GM19324 (cell line): ENCODE data around the gene MARS1.

Experiments
- ATAC-seq: cut with Tn5 transposase; IDR thresholded peaks from one replicate; pipeline ENCODE4 v1.9.1; 2021; ENCODE audit warnings: mild to moderate bottlenecking, moderate library complexity; ENCODE audit not compliant: unreplicated experiment, low FRiP score

MARS1 gene

DNA sequence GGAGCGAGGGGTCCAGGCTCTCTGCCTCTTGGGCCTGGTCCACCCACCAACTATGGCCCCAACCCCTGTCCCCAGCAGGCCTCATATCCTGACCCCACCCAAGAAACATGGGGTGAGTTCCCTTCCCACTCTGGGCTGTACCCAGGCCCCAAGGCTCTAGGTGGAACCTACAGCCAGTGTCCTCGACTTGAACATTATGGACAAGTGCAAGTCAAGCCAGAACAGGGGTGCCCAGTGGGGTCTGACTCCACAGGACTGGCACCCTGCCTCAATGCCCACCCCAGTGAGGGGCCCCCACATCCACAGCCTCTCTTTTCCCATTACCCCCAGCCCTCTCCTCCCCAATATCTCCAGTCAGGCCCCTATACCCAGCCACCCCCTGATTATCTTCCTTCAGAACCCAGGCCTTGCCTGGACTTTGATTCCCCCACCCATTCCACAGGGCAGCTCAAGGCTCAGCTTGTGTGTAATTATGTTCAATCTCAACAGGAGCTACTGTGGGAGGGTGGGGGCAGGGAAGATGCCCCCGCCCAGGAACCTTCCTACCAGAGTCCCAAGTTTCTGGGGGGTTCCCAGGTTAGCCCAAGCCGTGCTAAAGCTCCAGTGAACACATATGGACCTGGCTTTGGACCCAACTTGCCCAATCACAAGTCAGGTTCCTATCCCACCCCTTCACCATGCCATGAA, 16.8 kb upstream of the MARS1 start:
- no peak for ATAC-seq

DNA sequence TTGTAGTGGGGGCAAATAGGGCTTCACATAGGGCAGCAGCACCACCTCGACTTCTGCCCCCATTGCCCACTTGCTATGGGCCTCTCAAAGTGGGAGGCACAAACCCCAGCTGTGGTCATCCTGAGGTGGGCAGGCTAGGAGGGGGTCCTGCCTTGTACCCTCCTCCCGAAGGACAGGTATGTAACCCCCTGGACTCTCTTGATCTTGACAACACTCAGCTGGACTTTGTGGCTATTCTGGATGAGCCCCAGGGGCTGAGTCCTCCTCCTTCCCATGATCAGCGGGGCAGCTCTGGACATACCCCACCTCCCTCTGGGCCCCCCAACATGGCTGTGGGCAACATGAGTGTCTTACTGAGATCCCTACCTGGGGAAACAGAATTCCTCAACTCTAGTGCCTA, 16.2 kb upstream of the MARS1 start:
- ATAC-seq = no peak

DNA sequence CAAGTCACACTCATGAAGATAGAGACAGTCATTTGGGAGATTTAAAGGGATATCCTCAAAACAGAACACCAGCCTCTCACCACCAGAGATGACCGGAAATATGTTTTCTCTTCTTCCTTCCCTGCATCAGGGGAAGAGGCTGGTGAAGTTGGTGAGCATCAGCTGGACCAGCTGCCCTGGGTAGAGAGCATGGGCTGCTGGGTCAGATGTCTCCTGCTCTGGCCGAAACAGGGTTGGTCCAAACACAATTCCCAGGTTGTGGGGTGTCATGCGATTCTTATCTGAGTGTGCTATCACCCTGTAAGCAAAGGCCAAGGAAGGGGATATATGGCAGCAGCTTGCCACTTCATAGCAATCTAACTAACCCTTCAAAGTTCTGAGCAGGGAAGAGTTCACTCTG, 15.5 kb upstream of the MARS1 start:
- no peak for ATAC-seq

DNA sequence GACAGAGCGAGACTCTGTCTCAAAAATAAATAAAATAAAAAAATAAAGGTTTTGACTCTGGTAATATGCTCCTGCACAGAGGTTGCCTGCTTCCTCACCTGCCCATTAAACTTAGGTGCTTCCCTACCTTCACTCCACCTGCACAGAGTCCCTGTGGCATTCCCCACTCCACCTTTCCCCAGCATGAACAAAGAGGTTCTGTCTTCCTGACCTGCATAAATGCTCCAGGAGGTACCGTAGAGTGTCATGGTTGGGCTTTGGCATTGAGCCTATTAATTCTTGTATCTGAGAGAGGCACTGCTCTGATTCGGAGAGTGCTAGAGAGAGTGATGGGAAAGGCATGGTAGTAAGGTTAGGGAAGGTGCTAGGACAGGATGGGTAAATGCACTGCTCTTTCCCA, 14.5 kb upstream of the MARS1 start:
- ATAC-seq = no peak

DNA sequence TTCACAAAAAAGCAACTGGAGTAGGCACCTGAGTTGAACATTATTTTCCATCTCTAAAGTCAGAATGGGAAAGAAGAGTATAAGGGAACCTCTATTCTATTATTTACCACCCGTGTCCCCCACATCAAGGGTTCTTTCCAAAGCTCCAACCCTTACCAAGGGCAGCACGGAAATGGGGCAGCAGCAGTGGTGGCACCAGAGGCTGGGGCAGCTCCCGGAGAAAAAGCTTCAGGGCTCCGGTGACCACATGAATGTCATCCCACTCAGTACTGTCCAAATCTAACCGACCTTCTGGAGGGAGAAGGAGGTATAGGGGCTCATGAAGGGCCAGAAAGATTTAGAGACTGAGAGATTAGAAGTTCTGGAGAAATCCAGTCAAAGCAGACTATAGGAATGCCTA, 14.0 kb upstream of the MARS1 start:
- ATAC-seq = no peak

DNA sequence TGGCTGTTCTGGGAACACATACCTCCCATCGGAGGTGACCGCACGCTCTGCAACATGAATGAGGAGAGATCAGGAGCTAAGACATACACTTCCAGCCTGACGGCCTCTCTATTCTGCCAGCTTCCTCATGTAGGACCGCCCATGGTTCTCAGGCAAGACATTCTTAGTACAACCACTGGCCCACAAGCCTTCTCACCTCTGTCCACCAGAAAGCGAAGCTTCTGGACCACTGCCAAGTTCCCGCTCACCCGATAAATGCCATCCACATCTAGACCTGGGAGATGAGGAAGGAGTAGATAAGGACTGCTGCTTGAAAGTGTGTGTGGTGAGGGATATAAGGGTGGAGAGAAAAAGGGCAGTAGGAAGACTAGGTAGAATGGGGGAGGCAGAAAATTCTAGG, 13.4 kb upstream of the MARS1 start:
- ATAC-seq = no peak

DNA sequence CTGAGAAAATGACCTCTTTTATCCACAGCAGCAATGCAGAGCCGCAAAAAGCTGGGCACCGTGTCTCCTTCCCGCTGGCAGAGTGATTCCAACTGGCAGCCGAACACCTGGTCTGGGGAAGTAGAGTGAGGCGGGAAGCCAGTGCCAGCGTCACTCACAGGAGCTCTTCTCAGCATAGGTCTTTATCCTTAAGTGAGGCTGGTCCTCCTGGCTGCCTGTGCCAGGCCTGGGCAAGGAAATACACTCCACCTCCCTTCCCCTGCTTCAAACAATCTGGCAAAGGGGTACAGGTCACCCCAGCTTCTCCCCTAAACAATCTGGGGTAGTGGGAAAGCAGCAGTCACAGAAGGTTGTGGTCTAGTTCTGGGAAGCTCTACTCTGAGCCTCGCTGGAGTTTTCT, 13.0 kb upstream of the MARS1 start:
- no peak for ATAC-seq

DNA sequence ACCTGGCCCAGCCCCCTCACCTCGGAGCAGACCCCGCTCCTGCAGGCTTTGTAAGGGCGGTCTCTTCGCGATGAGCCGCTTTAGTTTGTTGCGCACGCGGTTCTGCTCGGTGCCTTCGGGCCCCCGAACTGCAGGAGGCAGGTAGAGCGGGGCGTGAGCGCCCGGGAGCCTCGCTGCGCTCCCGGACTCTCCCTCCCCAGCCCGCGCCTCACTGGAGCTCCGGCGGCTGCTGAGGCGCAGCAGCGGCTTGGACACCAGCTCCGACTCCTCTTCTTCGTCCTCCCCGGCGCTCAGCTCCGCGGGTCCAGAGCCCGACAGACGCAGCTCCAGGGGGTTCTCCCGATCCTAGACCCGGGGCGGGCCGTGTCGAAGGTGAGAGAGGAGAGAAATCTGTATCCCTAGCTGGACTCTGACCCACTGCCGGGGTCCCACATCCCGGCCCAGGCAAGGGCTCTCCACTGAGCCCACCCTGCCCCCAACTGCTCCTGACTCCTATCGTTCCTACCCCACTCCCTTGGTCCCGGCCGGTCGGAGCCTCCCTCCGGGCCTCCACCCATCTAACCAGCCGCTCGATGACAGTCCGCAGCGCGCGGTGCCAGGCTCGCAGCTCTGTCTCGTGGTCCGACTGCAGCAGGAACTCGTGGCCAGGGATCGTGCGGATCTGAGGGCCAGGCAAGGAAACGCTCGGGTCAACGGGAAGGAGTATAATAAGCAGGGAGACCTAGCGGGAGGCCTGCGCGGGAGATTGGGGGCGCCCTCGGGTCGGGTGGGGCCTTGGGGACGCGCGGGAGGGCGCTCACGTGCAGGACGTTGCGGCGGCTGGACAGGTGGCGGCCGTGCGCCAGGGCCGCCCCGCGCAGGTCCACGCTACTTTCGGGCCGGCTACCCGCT, 12.4 kb upstream of the MARS1 start:
- no peak for ATAC-seq

DNA sequence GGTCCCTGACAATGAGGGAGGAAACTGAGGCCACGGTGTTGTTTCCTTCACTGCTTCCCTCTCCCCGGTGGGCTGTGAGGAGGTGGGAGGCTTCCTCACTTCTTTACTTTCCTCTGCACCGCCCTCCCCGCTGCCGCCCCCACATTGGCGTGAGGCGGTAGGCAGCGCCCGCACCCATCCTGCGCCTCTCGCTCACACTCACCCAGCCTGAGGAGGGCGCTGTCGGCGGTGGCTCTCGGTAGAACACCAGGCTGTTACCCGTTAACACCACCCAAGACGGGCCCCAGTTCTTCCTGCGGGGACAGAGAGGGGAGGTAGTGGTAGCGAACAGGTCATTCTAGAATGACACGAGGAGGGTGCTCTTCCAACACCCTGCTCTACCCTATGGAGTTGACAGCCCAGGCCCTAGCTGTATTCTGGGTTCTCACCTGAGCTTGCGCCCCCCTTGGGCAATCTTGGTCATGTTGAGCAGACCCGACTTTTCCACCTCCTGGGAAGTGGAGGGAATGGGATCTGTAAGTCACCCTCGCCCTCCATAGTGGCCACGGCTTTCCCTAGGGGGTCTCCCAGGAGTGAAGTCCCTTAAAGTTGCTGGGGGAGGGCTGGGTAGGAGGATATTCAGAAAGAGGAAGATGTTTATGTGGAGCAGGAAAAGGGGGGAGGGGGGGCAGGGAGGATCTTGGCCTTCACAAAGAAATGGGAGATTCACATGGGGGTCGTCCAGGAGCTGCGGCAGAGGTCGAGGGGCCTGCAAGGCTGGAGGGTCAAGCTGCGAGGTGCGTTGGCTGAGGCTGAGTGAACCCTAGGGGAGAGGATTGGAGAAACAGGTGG, 11.5 kb upstream of the MARS1 start:
- ATAC-seq = no peak

DNA sequence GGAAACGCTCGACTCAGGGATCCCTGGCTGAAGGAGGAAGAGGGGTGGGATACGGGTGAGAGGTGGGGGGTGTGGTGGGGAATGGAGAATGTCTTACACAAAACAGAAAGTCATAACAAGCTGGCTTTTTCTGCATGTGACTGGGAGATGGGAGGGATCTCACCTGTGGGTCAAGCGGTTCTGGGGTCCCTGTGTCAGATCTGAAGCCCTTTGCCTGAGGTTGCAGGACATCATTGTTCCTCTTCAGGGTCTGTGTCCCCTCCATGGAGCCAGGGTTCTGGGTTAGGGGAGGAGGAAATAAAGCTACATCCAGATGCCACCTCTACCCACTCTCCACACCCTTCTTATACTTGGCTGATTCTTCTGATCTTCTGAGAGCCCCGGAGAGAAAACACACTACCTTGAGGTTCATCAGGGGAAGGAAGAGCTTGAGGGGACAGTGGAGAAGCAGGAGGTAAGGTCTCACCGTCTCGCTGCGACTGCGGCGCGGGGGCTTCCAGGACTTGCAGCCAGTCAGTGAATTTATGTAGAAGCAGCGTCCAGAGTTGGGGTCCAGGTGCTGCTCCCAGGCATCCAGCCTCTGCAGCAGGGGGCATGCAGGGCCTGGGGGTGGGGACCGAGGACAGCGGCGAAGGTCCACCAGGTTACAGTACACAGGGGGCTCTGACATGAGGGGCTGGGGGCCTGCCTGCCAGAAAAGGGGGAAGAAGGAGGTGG, 10.7 kb upstream of the MARS1 start:
- ATAC-seq = no peak

DNA sequence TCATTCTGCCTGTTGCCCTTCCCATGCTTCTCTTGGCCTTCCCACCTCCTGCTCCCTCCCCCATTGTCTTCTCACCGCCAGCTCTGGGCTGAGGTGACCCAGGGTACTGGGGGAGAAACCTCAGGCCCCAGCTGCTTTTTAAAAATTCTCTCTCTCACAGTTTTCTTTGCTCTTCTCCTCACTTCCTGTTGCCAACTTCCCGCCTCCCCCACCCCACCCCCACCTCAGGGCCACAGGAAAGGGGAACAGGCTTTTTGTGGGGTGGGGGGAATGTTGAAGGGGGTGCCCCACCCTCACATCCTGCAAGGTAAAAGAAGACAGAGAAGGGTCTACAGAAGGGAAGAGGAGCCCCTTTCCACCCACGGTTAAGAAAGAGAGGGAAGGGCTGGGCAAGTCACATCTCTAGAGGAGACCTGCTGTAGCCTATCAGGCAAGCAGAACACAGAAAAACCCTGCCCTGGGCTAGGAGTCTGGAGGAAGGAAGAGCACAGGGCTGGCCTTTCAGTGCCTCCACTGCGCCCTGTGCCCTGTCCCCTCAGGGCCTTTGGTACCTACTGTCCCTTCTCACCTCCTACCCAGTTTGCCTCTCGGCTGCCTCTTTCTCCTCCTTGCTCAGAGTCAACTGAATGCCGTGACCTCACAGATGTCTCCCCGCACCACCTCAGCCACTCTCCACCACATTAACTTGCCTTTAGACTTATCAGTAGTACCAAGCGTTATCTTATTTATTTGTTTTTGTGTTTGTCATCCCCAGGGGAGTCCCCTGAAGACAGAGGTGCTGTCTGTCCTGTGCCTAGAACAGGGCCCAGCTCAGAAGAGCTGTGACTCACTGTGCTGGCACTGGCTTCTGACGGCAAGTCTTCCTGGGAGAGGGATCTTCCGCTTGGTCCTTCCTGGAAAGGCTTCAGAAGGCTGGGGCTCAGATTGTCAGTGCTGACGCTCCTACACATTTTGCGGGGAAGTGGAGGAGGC, 9.9 kb upstream of the MARS1 start:
- no peak for ATAC-seq

DNA sequence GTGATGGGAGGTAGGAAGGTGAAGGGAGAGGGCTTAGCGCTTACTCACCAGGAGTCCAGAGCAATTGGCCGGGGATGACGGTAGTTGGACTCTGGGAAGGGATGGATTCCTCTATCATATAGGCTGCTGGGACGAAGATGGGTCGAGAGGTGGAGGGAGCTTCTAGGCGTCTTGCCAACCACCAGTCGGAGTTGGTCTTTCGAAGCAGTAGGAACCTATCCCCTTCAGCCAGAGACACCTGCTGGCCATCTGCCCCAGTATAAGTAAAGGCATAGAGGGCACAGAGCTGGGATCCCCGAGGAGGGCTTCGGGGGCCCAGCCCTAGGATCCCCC, 8.9 kb upstream of the MARS1 start:
- no peak for ATAC-seq

DNA sequence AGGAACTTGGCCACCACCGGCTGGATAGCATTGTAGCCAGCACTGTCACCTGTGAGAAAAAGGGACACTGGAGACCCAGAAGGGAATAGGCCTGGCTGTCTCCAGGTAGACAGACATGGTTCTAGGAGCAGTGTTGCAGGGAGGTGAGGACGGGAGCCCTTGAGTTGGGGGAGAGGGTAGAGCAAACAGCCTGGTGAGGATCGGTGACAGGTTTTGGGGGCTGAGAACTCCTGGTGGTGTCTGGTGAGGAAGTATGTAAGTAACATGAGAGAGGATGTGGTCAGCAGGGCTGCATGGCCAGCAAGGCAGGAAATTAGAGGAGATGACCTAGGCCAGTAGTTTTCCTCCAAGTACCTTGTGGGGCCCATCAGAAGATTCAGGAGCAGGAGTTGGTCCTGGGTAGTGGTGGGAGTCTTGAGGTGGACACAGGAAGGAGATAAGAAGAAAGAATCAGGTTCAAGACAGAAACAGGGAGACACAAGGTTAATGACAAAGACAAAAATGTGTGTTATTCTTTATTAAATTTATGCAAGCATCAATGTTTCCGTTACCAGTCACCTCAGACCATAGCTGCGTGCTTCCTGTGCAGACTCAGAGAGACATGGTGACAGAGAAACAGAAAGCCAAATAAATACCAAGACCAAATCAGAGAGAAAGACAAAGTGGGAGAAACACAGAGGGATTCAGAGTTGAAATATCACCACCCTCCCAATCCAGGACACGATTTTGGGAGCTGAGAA, 8.3 kb upstream of the MARS1 start, which contains the start of gene ARHGAP9:
Gene ARHGAP9 (minus strand): TSS at position 491 of the 740 bp plus-strand sequence. CDS start 460 bp downstream, at position 31.
- ATAC-seq = no peak

DNA sequence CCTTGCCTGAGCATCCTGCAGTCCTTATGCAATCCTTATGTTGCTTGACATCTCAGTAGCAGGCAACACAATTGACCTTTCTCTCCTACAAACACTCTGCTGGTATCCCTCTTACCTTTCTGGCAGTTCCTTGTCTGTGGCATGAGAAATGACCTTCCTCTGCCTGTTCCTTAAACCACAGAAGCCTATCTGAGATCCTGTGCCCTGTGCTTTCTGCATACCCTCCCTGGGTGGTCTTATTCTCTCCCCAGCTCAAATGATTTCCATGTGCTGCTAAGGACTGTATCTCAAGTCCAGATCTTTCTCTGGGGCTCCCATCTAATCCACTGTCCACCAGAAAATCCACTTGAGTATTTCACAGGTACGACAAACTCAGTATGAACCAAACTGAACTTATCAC, 6.2 kb upstream of the MARS1 start:
- ATAC-seq = no peak

DNA sequence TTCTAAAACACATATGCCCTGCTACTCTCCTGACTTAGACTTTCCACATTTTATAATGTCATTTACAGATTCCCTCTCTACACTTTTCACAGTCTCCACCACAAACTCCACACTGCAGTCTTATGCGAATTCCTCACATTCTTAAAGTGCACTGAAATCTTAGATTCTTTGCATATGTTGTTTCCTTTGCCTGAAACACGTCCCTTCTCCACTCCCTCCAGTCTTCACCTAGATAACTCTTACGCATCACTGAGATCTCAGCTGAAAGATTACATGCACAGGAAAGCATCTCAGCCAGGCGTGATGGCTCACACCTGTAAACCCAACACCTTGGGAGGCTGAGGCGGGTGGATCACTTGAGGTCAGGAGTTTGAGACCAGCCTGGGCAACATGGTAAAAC, 4.4 kb upstream of the MARS1 start:
- no peak for ATAC-seq

DNA sequence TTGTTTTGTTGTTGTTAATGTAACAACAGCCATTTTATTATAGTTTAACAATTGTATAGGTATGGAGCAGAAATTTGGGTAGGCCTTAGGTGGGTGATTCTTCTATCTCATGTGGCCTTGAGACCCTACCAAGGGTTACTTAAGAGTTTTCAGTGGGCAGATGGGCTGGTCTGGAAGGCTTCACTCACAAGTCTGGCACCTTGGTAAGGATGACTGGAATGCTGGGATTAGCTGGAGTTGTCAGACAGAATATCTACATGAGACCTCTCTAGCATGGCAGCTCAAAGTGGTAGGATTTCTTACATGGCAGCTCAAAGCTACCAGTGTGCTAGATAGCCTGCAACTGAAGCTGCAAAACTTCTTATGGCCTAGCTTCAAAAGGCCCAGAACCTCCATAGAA, 2.2 kb upstream of the MARS1 start:
- ATAC-seq = no peak

DNA sequence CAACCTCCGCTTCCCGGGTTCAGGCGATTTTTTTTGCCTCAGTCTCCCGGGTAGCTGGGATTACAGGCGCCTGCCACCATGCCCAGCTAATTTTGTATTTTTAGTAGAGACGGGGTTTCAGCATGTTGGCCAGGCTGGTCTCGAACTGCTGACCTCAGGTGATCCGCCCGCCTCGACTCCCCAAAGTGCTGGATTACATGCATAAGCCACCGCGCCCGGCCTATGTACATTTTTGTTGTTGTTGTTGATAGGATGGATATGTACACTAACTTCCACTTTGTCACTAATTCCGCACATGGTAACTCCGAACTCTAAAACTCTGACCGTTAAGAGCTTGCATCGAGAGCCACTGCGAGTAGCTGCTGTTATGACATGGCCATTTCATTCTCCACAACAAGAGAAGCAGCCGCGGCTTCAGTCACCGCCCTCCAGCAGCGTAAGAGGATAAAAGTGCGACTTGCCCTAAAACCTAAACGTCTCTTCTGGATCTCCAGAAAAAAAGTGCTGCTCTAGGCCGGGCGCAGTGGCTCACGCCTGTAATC, 742 bp upstream of the MARS1 start:
- ATAC-seq = no peak

DNA sequence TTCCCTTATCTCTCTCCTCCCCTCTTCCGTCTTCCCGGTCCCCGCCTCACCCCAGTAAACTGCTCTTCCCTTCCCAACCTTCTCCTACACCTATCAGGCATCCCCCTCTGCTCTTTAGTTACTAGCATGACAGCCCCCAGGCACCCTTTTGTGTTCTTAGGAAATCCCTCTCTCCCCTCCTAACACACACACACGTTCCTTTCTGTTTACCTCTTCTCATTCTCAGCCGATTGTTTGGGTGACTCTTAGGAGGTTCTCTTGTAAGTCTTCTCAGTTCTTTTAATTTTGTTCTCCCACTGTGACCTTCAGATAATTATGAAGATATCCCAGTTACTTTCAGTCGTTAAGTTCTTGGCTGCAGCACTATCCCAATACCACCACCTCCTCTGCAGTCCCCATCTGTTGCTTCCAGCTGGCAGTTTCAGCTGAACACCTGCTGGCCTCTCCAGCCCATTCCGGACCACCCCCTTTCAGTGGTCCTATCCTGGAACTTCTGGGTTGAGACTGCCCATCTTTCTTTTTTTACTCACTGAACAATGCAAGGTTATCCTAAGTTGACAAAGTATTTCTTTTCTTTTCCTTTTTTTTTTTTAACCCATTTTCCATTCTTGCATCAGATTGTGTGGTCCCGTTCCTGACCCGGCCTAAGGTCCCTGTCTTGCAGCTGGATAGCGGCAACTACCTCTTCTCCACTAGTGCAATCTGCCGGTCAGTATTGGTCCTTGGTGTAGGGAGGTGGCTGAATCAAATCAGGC, 711 bp downstream of the MARS1 start:
- ATAC-seq = no peak
